ENCODE measurements around the gene HES5. TPM values are rescaled to one million over a fixed set of nuclear protein-coding genes. Genes with fewer than 3 reads are reported as not detected.
A peak's percentile ranks its signal among the peaks of the same experiment; 100 is the strongest.

The HES5 gene
- total and polyA plus RNA-seq, 2 of the 13 experiments (the other 11 are each of a cell fraction or from before 2014, with no cell fraction given), result not detected

- TF ChIP-seq KDM5A (IDR thresholded peaks at IDR 0.05; ENCODE audit: borderline replicate concordance, low read length), result no peak
- no peak for TF ChIP-seq ZNF234 (CRISPR knock-in tag; conservative IDR thresholded peaks at IDR 0.05)
- no peak for TF ChIP-seq GMEB2 (CRISPR knock-in tag; IDR thresholded peaks at IDR 0.05; ENCODE audit: low read depth)
- TF ChIP-seq ZNF34 (CRISPR knock-in tag; IDR thresholded peaks at IDR 0.05; ENCODE audit: borderline replicate concordance), result no peak
- TF ChIP-seq TEAD3 (CRISPR knock-in tag; optimal IDR thresholded peaks at IDR 0.05; ENCODE audit: borderline replicate concordance), result no peak
These were observed 27.9 kb downstream of the HES5 start (continued) for GRCh38 chr1:2502210-2502609.

GRCh38 chr1:2501820-2502119 is 28.3 kb downstream of the HES5 start:
- FAIRE-seq, result no peak
- ChIA-PET CTCF (ENCODE audit: low intra/inter-chr PET ratio, low total read pairs) (no interaction called here), POLR2A (no interaction called here)
- Histone ChIP-seq H3K9ac (ENCODE audit: insufficient read depth, low read depth, low read length) (no peak overlapping the region), H2AFZ (ENCODE audit: low read length) (no peak overlapping the region), H3K4me1 (ENCODE audit: insufficient read depth, low read length) (peaks cover 19% of the 10 kb centered on the region), H4K20me1 (ENCODE audit: insufficient read depth, low read length) (no peaks in the 10 kb centered on the region), H3K27me3 (ENCODE audit: control insufficient read depth in 1 of 2, insufficient read depth in 2 of 2, low read length in 2 of 2) (peaks cover 19 to 55% of the 10 kb centered on the region in 2 experiments), H3K4me2 (ENCODE audit: low read depth, low read length) (peak overlapping the region; percentile 27; the same call in 1 of the 2 replicates), H3K27ac (ENCODE audit: extremely low read length, insufficient read depth, low read length) (no peak overlapping the region), H3K79me2 (ENCODE audit: insufficient read depth, low read length) (no peaks in the 10 kb centered on the region), H3K36me3 (replicated peaks in 1 of 2; ENCODE audit: control insufficient read depth in 1 of 2, insufficient read depth in 2 of 2, low read length in 2 of 2) (no peaks in the 10 kb centered on the region), H3K9me3 (ENCODE audit: low read length) (no peaks in the 10 kb centered on the region), H3K4me3 (replicated peaks in 1 of 3; ENCODE audit: insufficient read depth in 1 of 3, low read depth in 2 of 3, low read length in 3 of 3) (no peak overlapping the region; a peak in 1 of 6 replicates)
- intact Hi-C loops (cut with micrococcal nuclease; ENCODE audit: unreplicated experiment) (no loop called here), in situ Hi-C loops (cut with HindIII; ENCODE audit: extremely low pct_ligation_motif_present, low pct_unique_long_range_greater_than_20kb) (loop anchor here (25.0 kb wide), 1 partner anchor 314 kb away; the partner anchor contains the start of gene FAAP20)
- BruUV-seq (replicated peaks), result no TSS peak
- no CpG with 5 or more reads among the region's 7 CpGs for WGBS (ENCODE audit: low lambda C conversion rate)
- DNase-seq (ENCODE audit: low spot score), result no peak
- ATAC-seq, result peak; percentile 3; the same call in 1 of the 3 replicates
- no peak for TF ChIP-seq ZNF724P (CRISPR knock-in tag; IDR thresholded peaks at IDR 0.05; ENCODE audit: borderline replicate concordance)
- no peak for TF ChIP-seq TRIM24 (CRISPR knock-in tag; IDR thresholded peaks at IDR 0.05)
- 0 out of 2 replicates have a peak, but pooled peaks have one; percentile 30 for TF ChIP-seq RXRB (CRISPR knock-in tag; IDR thresholded peaks at IDR 0.05; ENCODE audit: borderline replicate concordance)
- no peak for TF ChIP-seq FOXK2 (IDR thresholded peaks at IDR 0.05)
- TF ChIP-seq DNMT3B (CRISPR knock-in tag; conservative IDR thresholded peaks at IDR 0.05), result no peak
- no peak for TF ChIP-seq LRRFIP1 (CRISPR knock-in tag; conservative IDR thresholded peaks at IDR 0.05)
- TF ChIP-seq FOSL1 (CRISPR knock-in tag; IDR thresholded peaks at IDR 0.05; ENCODE audit: borderline replicate concordance), result no peak
- 0 out of 2 replicates have a peak, but pooled peaks have one; percentile 23 for TF ChIP-seq SAP130 (CRISPR knock-in tag; IDR thresholded peaks at IDR 0.05; ENCODE audit: low read depth)
- TF ChIP-seq RXRA (CRISPR knock-in tag; IDR thresholded peaks at IDR 0.05), result 0 out of 2 replicates have a peak, but pooled peaks have one; percentile 14
- no peak for TF ChIP-seq ZMYM2 (CRISPR knock-in tag; IDR thresholded peaks at IDR 0.05)
- TF ChIP-seq RARA (CRISPR knock-in tag; IDR thresholded peaks at IDR 0.05), result 0 out of 2 replicates have a peak, but pooled peaks have one; percentile 13
- TF ChIP-seq ZNF563 (CRISPR knock-in tag; IDR thresholded peaks at IDR 0.05), result no peak
- TF ChIP-seq TFAP4 (IDR thresholded peaks at IDR 0.05; ENCODE audit: borderline replicate concordance, low read depth), result no peak
- TF ChIP-seq ZBTB21 (CRISPR knock-in tag; IDR thresholded peaks at IDR 0.05), result no peak
- TF ChIP-seq PRMT3 (CRISPR knock-in tag; IDR thresholded peaks at IDR 0.05; ENCODE audit: borderline replicate concordance, low read depth), result no peak
- TF ChIP-seq FOXA1 (IDR thresholded peaks at IDR 0.05), result no peak
- 0 out of 2 replicates have a peak, but pooled peaks have one; percentile 23 for TF ChIP-seq FOXA1 (CRISPR knock-in tag; IDR thresholded peaks at IDR 0.05)
- TF ChIP-seq ZNF382 (CRISPR knock-in tag; IDR thresholded peaks at IDR 0.05; ENCODE audit: borderline replicate concordance), result no peak

Measured in HepG2 (cell line).